ENCODE measurements around the gene ZNF358. TPM values are rescaled to one million over a fixed set of nuclear protein-coding genes. Genes with fewer than 3 reads are reported as not detected.
A peak's percentile ranks its signal among the peaks of the same experiment; 100 is the strongest.

The ZNF358 gene
- total and polyA plus RNA-seq, 2 of the 13 experiments (the other 11 are each of a cell fraction or from before 2014, with no cell fraction given), result 9.1 to 37.0 TPM

- TF ChIP-seq SAP130 (CRISPR knock-in tag; IDR thresholded peaks at IDR 0.05; ENCODE audit: low read depth) (peak; percentile 81), RFX1 (IDR thresholded peaks at IDR 0.05) (peak; percentile 52; the same call in 1 of the 2 replicates), SMC3 (IDR thresholded peaks at IDR 0.05; ENCODE audit: low read length) (peak; percentile 43; the same call in 1 of the 2 replicates), ZNF143 (CRISPR knock-in tag; IDR thresholded peaks at IDR 0.05) (peak; percentile 20; the same call in 1 of the 2 replicates), ZFP36L1 (CRISPR knock-in tag; IDR thresholded peaks at IDR 0.05) (peak; percentile 77), FOXP1 (IDR thresholded peaks at IDR 0.05) (0 out of 2 replicates have a peak, but pooled peaks have one; percentile 18), FOXP1 (CRISPR knock-in tag; IDR thresholded peaks at IDR 0.05) (no peak), ZNF275 (CRISPR knock-in tag; IDR thresholded peaks at IDR 0.05; ENCODE audit: borderline replicate concordance) (0 out of 2 replicates have a peak, but pooled peaks have one; percentile 25), TEAD3 (CRISPR knock-in tag; optimal IDR thresholded peaks at IDR 0.05; ENCODE audit: borderline replicate concordance) (peak; percentile 66), SMAD1 (CRISPR knock-in tag; IDR thresholded peaks at IDR 0.05; ENCODE audit: borderline replicate concordance, low read depth) (0 out of 2 replicates have a peak, but pooled peaks have one; percentile 52), GMEB2 (CRISPR knock-in tag; IDR thresholded peaks at IDR 0.05; ENCODE audit: low read depth) (no peak), RXRA (CRISPR knock-in tag; IDR thresholded peaks at IDR 0.05) (peak; percentile 74), MAZ (IDR thresholded peaks at IDR 0.05; ENCODE audit: borderline replicate concordance, low read depth, low read length) (no peak), MAZ (CRISPR knock-in tag; IDR thresholded peaks at IDR 0.05; ENCODE audit: low read depth) (no peak), KDM5B (CRISPR knock-in tag; IDR thresholded peaks at IDR 0.05; ENCODE audit: borderline replicate concordance) (peak; percentile 60; the same call in 1 of the 2 replicates), ZFX (CRISPR knock-in tag; IDR thresholded peaks at IDR 0.05; ENCODE audit: low read depth) (peak; percentile 92), ZNF232 (CRISPR knock-in tag; IDR thresholded peaks at IDR 0.05; ENCODE audit: borderline replicate concordance) (0 out of 2 replicates have a peak, but pooled peaks have one; percentile 35), HNF1B (CRISPR knock-in tag; IDR thresholded peaks at IDR 0.05) (0 out of 2 replicates have a peak, but pooled peaks have one; percentile 33), ZNF580 (CRISPR knock-in tag; IDR thresholded peaks at IDR 0.05; ENCODE audit: borderline replicate concordance, low read depth) (0 out of 2 replicates have a peak, but pooled peaks have one; percentile 66), ZNF557 (CRISPR knock-in tag; IDR thresholded peaks at IDR 0.05) (0 out of 2 replicates have a peak, but pooled peaks have one; percentile 22), ZNF800 (CRISPR knock-in tag; IDR thresholded peaks at IDR 0.05) (0 out of 2 replicates have a peak, but pooled peaks have one; percentile 58)
Measured at GRCh38 chr19:7494416-7495098, 21.3 kb upstream of the ZNF358 start (continued).

Measured in HepG2 (cell line).